ENCODE data around the gene NOTUM.
"Not testable (repeated sequence)": the region's sequence is repeated elsewhere in the genome, so short reads cannot be mapped to it uniquely, and the experiment has no call there.

Gene NOTUM

GRCh38 chr17:81923302-81924260, 37.4 kb downstream of the NOTUM start:
- DNase-seq (ENCODE audit: low read depth) = no peak

- no peak for DNase-seq (ENCODE audit: low read depth)
These were observed 38.3 kb downstream of the NOTUM start for GRCh38 chr17:81922566-81923301.

- no peak for DNase-seq (ENCODE audit: low read depth)
These were observed 38.9 kb downstream of the NOTUM start for GRCh38 chr17:81921996-81922565.

GRCh38 chr17:81921537-81921862, 39.5 kb downstream of the NOTUM start:
- no peak for DNase-seq (ENCODE audit: low read depth)

- no peak for DNase-seq (ENCODE audit: low read depth)
These were observed 40.1 kb downstream of the NOTUM start for GRCh38 chr17:81920612-81921536.

GRCh38 chr17:81918832-81919545, 42.0 kb downstream of the NOTUM start:
- no peak for DNase-seq (ENCODE audit: low read depth)

- DNase-seq (ENCODE audit: low read depth) = not testable (repeated sequence)
These were observed 42.7 kb downstream of the NOTUM start for GRCh38 chr17:81918333-81918669.

GRCh38 chr17:81917565-81918332, 43.2 kb downstream of the NOTUM start, which contains the start of gene SIRT7:
Gene SIRT7, minus strand, starts transcription at chr17:81918176. Its CDS starts 45 bp downstream, at chr17:81918131.
- DNase-seq (ENCODE audit: low read depth) = peak; percentile 79

GRCh38 chr17:81916234-81917001, 44.6 kb downstream of the NOTUM start:
- DNase-seq (ENCODE audit: low read depth) = no peak

GRCh38 chr17:81915331-81915730, 45.7 kb downstream of the NOTUM start:
- DNase-seq (ENCODE audit: low read depth) = no peak

GRCh38 chr17:81914103-81914850, 46.7 kb downstream of the NOTUM start:
- DNase-seq (ENCODE audit: low read depth) = no peak

- no peak for DNase-seq (ENCODE audit: low read depth)
These were observed 47.4 kb downstream of the NOTUM start for GRCh38 chr17:81913394-81914102.

- no peak for DNase-seq (ENCODE audit: low read depth)
These were observed 48.3 kb downstream of the NOTUM start for GRCh38 chr17:81912441-81913309.

GRCh38 chr17:81911969-81912368, 49.0 kb downstream of the NOTUM start:
- no peak for DNase-seq (ENCODE audit: low read depth)

GRCh38 chr17:81911277-81911961, 49.6 kb downstream of the NOTUM start, which contains the start of gene PCYT2:
Gene PCYT2, minus strand, starts transcription at chr17:81911399. Its CDS starts 44 bp downstream, at chr17:81911355.
- peak; percentile 92 for DNase-seq (ENCODE audit: low read depth)

- no peak for DNase-seq (ENCODE audit: low read depth)
These were observed 50.1 kb downstream of the NOTUM start for GRCh38 chr17:81910840-81911276.
